Activated naive CD8-positive, alpha-beta T cell (primary cell): ENCODE results near the gene SMARCB1.

Experiments
- H3K27ac Mint-ChIP-seq: one replicate; pipeline ENCODE4 v1.8.0; 2021; ENCODE audit warnings: mixed read lengths
- H3K27me3 Mint-ChIP-seq: one replicate; pipeline ENCODE4 v1.8.0; 2021; ENCODE audit warnings: mixed read lengths
- H3K36me3 Mint-ChIP-seq: one replicate; pipeline ENCODE4 v1.8.0; 2021; ENCODE audit warnings: mixed read lengths
- H3K4me1 Mint-ChIP-seq: one replicate; pipeline ENCODE4 v1.8.0; 2021; ENCODE audit warnings: low read depth, mixed read lengths
- H3K4me3 Mint-ChIP-seq: one replicate; pipeline ENCODE4 v1.8.0; 2021; ENCODE audit warnings: mild to moderate bottlenecking, mixed read lengths
- H3K9me3 Mint-ChIP-seq: one replicate; pipeline ENCODE4 v1.8.0; 2021; ENCODE audit warnings: low read depth, mixed read lengths

Gene SMARCB1

GRCh38 chr22:23754220-23754919 lies 32.4 kb upstream of the SMARCB1 start, which contains the start of gene VPREB3:
Gene VPREB3 (minus strand): TSS chr22:23754425. CDS start chr22:23754363, 62 bp downstream.
- Mint-ChIP-seq H3K4me3 (no peak within 1 kb of the TSS), H3K4me1 (peaks cover 8% of the 10 kb centered on the region), H3K27me3 (no peaks in the 10 kb centered on the region), H3K36me3 (no peaks in the 10 kb centered on the region), H3K27ac (no peak within 1 kb of the TSS), H3K9me3 (no peaks in the 10 kb centered on the region)

- no peak overlapping the region for H3K27ac Mint-ChIP-seq
- H3K4me3 Mint-ChIP-seq = no peak overlapping the region
- no peaks in the 10 kb centered on the region for H3K9me3 Mint-ChIP-seq
- H3K36me3 Mint-ChIP-seq = no peaks in the 10 kb centered on the region
- no peaks in the 10 kb centered on the region for H3K27me3 Mint-ChIP-seq
- peaks cover 4% of the 10 kb centered on the region for H3K4me1 Mint-ChIP-seq
Observed at GRCh38 chr22:23754980-23755636, 31.7 kb upstream of the SMARCB1 start.

GRCh38 chr22:23755711-23756110 lies 31.1 kb upstream of the SMARCB1 start:
- Mint-ChIP-seq H3K4me1 (no peaks in the 10 kb centered on the region), H3K36me3 (no peaks in the 10 kb centered on the region), H3K27me3 (no peaks in the 10 kb centered on the region), H3K27ac (no peak overlapping the region), H3K9me3 (no peaks in the 10 kb centered on the region), H3K4me3 (no peak overlapping the region)

- no peak overlapping the region for H3K27ac Mint-ChIP-seq
- H3K4me3 Mint-ChIP-seq = no peak overlapping the region
- no peaks in the 10 kb centered on the region for H3K4me1 Mint-ChIP-seq
Observed at GRCh38 chr22:23756891-23757290, 29.9 kb upstream of the SMARCB1 start.

GRCh38 chr22:23759566-23759965 lies 27.2 kb upstream of the SMARCB1 start:
- no peak overlapping the region for H3K27ac Mint-ChIP-seq
- no peaks in the 10 kb centered on the region for H3K36me3 Mint-ChIP-seq
- peaks cover 21% of the 10 kb centered on the region for H3K4me1 Mint-ChIP-seq

More at GRCh38 chr22:23756891-23757290, 29.9 kb upstream of the SMARCB1 start:
- Mint-ChIP-seq H3K27me3 (no peaks in the 10 kb centered on the region), H3K36me3 (no peaks in the 10 kb centered on the region), H3K9me3 (no peaks in the 10 kb centered on the region)

DNA sequence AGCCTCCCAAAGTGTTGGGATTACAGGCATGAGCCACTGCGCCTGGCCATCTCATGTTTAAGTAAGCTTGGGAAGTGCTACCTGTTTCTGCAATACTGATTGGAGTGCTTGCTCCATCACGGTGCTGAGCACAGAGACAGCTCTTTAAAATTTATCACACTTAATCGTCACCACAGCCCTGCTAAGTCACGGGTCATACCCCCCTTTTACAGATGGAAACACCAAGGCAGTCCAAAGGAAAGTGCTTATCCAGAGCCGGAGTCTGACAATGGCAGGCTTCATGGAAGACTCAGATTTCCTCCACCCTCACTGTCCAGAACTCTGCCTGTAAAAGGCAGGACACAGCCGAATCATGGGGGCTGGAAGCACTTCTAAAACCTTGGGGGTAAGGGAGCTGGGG lies 26.7 kb upstream of the SMARCB1 start:
- Mint-ChIP-seq H3K4me3 (no peak overlapping the region), H3K27me3 (no peaks in the 10 kb centered on the region), H3K9me3 (no peaks in the 10 kb centered on the region), H3K36me3 (no peaks in the 10 kb centered on the region), H3K4me1 (peaks cover 26% of the 10 kb centered on the region), H3K27ac (no peak overlapping the region)

More at GRCh38 chr22:23759566-23759965, 27.2 kb upstream of the SMARCB1 start:
- Mint-ChIP-seq H3K4me3 (no peak overlapping the region), H3K27me3 (no peaks in the 10 kb centered on the region), H3K9me3 (no peaks in the 10 kb centered on the region)

GRCh38 chr22:23762842-23763578 lies 23.8 kb upstream of the SMARCB1 start, which contains the start of gene C22orf15:
Gene C22orf15 (plus strand): TSS chr22:23762990. CDS start chr22:23763307, 317 bp downstream.
- Mint-ChIP-seq H3K4me3 (peak within 1 kb of the TSS; percentile 76), H3K27ac (peak within 1 kb of the TSS; percentile 75), H3K36me3 (no peaks in the 10 kb centered on the region), H3K9me3 (no peaks in the 10 kb centered on the region), H3K4me1 (peaks cover 40% of the 10 kb centered on the region), H3K27me3 (no peaks in the 10 kb centered on the region)

GRCh38 chr22:23763579-23763945 lies 23.2 kb upstream of the SMARCB1 start:
- Mint-ChIP-seq H3K27me3 (no peaks in the 10 kb centered on the region), H3K9me3 (no peaks in the 10 kb centered on the region), H3K27ac (peak overlapping the region; percentile 75), H3K4me1 (peaks cover 40% of the 10 kb centered on the region), H3K36me3 (no peaks in the 10 kb centered on the region), H3K4me3 (peak overlapping the region; percentile 76)

GRCh38 chr22:23763954-23764353 lies 22.8 kb upstream of the SMARCB1 start:
- peak overlapping the region; percentile 76 for H3K4me3 Mint-ChIP-seq
- no peaks in the 10 kb centered on the region for H3K27me3 Mint-ChIP-seq
- H3K9me3 Mint-ChIP-seq = no peaks in the 10 kb centered on the region
- no peaks in the 10 kb centered on the region for H3K36me3 Mint-ChIP-seq
- H3K4me1 Mint-ChIP-seq = peaks cover 40% of the 10 kb centered on the region
- peak overlapping the region; percentile 75 for H3K27ac Mint-ChIP-seq

DNA sequence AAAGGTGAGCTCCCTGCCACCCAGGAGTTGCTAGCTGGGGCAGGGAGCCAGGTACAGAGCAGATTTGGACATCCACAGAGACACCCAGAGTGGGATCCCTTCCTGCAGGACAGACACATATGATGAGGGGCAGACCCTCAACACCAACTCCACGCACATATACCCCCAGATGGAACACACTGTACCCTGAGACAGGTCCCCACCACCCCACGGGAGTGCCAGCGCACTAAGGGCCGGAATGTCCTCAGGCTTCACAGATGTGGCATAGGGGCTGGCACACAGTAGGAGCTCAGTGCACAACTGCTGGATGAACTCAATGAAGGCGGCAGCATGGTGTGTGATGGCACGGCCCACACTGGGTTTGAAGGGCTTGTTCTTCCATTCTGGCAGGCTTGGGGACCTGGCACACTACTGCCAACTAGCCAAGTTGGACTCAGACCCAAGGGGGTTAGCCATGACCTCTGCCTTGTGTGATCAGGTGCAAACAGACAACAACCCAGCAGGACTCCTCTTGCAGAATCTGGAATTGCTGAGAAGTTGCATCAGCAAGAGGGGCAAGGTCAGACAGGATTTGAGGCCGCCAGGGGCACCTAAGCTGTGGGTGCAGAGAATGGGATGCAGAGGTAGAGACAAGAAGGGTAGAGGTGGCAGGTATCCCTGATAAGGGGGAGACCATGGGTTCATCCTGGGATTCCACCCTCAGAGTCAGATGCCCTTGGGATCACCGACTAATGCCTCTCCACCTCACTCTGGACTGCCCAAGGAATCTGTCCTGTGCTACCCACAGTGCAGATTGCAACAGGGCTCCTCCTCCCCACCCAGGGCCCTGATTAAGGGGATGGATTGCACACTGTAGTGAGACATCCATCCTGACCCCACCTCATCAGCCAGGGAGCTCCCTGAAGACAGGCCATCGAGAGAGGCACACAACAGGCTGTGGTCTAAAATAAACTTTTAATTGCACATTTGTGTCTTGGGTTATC lies 21.6 kb upstream of the SMARCB1 start:
- peak overlapping the region; percentile 69 for H3K4me3 Mint-ChIP-seq
- no peaks in the 10 kb centered on the region for H3K36me3 Mint-ChIP-seq
- H3K4me1 Mint-ChIP-seq = peaks cover 42% of the 10 kb centered on the region
- H3K27me3 Mint-ChIP-seq = no peaks in the 10 kb centered on the region
- no peaks in the 10 kb centered on the region for H3K9me3 Mint-ChIP-seq
- peak overlapping the region; percentile 46 for H3K27ac Mint-ChIP-seq

- H3K27ac Mint-ChIP-seq = peak overlapping the region; percentile 70
- H3K4me1 Mint-ChIP-seq = peaks cover 51% of the 10 kb centered on the region
- no peaks in the 10 kb centered on the region for H3K27me3 Mint-ChIP-seq
- no peaks in the 10 kb centered on the region for H3K9me3 Mint-ChIP-seq
- no peaks in the 10 kb centered on the region for H3K36me3 Mint-ChIP-seq
- H3K4me3 Mint-ChIP-seq = peak overlapping the region; percentile 83
Observed at GRCh38 chr22:23767303-23767672, 19.5 kb upstream of the SMARCB1 start.

DNA sequence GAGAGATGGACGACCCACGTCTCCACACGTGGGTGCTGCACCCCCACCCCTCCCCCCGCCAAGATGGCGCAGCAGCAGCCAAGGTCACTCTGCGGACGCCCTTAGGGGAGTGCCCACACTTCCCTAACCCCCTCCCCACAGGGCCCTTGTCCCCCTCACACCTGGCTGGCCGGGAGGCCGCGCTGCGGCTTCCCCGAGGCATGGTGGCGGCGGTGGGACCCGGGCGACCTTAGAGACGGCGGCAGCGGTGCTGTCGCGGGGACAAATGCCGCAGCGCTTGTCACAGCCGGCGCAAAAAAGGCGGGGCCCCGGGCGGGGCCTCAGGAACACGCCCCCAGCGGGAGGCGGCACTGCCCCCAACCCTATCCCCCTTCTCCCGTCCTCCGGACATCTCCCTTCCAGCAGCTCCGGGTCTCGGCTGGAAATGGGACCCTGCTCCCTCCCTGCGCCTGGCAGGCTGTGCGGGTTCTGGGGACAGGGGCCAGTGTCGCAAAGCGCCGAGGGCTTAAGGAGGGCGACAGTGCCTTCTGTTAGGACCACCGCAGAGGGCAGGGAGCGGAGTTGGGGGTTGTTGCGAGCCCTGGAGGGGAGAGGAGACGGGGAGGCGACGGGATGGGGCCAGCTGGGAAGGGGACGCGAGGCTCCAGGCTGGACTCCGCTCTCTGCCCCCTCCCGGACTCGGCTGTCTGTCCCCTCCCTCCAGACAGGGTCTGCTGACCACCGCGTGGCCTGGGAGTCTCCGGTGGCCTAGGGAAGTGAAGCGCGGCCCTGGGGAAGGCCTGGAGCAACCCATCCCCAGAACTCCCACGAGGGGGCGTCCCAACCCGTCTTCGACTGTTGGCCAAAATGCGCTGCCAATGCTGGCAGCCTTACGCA lies 18.9 kb upstream of the SMARCB1 start, which contains the start of gene CHCHD10:
Gene CHCHD10, minus strand, starts transcription at position 300 of the 876 bp plus-strand sequence. Its CDS starts 98 bp downstream, at position 202.
- peak within 1 kb of the TSS; percentile 70 for H3K27ac Mint-ChIP-seq
- no peaks in the 10 kb centered on the region for H3K36me3 Mint-ChIP-seq
- H3K4me3 Mint-ChIP-seq = peak within 1 kb of the TSS; percentile 87
- no peaks in the 10 kb centered on the region for H3K27me3 Mint-ChIP-seq
- H3K9me3 Mint-ChIP-seq = no peaks in the 10 kb centered on the region
- peaks cover 47% of the 10 kb centered on the region for H3K4me1 Mint-ChIP-seq

- Mint-ChIP-seq H3K9me3 (no peaks in the 10 kb centered on the region), H3K36me3 (no peaks in the 10 kb centered on the region), H3K4me1 (peaks cover 38% of the 10 kb centered on the region), H3K27ac (no peak overlapping the region), H3K27me3 (no peaks in the 10 kb centered on the region), H3K4me3 (peak overlapping the region; percentile 38)
Observed at GRCh38 chr22:23769321-23769965, 17.3 kb upstream of the SMARCB1 start.
